ENCODE measurements around the gene ANTXRL.

DNA sequence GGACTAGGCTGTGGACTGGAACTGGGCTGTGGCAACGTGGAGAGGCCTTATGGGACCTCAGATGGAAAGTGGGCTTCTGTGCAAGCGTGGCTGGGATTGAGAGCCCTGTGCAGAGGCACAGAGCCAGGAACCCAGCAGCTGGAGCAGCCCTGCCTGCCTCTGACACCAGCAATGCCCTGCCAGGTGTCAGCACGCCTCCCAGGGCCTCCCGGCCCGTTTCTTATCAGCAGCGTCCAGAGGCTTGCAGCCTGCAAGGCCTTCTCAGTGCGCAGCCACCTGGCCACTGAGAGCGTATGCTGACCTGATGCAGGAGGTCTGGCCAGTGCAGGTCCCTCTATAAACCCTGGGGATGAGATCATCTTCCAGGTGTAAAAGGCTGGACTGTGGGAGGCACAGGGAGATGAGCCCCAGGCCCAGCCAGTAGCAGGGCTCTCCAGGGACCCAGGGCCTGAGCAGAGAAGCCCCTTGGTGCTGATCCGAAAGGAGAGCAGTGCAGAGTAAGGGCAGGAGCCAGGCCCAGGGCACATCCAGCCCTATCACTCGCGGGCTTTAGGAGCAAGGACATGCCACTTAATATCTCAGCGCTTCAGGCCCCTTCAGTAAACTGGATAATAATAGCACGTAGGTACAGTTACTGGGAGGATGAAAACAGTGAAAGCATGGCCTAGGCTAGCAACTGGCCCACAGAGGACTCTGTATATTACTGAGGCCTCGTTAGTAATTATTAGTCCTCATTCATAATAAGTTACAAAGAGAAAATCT, 38.8 kb upstream of the ANTXRL start:
- no peak for TF ChIP-seq CTCF (IDR thresholded peaks at IDR 0.05)
- TF ChIP-seq JUNB (IDR thresholded peaks at IDR 0.05): no peak
- TF ChIP-seq MAFK (IDR thresholded peaks at IDR 0.05; ENCODE audit: partially characterized antibody): no peak
- TF ChIP-seq ZFP36 (IDR thresholded peaks at IDR 0.05; ENCODE audit: borderline replicate concordance, partially characterized antibody): no peak
- no peak for TF ChIP-seq POLR2A (IDR thresholded peaks at IDR 0.05; ENCODE audit: low read length)
- no peak for TF ChIP-seq SREBF2 (IDR thresholded peaks at IDR 0.05)
- no peak for TF ChIP-seq PHF8 (IDR thresholded peaks at IDR 0.05; ENCODE audit: borderline replicate concordance, low read depth)
